ENCODE data around the gene DMRTC2.

The DMRTC2 gene

GRCh38 chr19:41883821-41884733, 39.2 kb downstream of the DMRTC2 start:
- TF ChIP-seq TAF1 (IDR thresholded peaks at IDR 0.05; ENCODE audit: borderline replicate concordance, low read depth, low read length) = peak; percentile 83
- peak; percentile 85 for TF ChIP-seq POLR2AphosphoS5 (IDR thresholded peaks at IDR 0.05; ENCODE audit: low read depth, low read length)
- peak; percentile 89 for TF ChIP-seq POLR2A (IDR thresholded peaks at IDR 0.05; ENCODE audit: low read depth, low read length)
- DNase-seq (ENCODE audit: insufficient read length) (peak; percentile 99), FAIRE-seq (peak; percentile 99)

- DNase-seq (ENCODE audit: insufficient read length) (no peak), FAIRE-seq (peak; percentile 87)
- TF ChIP-seq POLR2AphosphoS5 (IDR thresholded peaks at IDR 0.05; ENCODE audit: low read depth, low read length) (peak; percentile 62; the same call in 1 of the 2 replicates), POLR2A (IDR thresholded peaks at IDR 0.05; ENCODE audit: low read depth, low read length) (no peak; the same call in 1 of the 2 replicates), TAF1 (IDR thresholded peaks at IDR 0.05; ENCODE audit: borderline replicate concordance, low read depth, low read length) (peak; percentile 26; the same call in 1 of the 2 replicates)
Measured at GRCh38 chr19:41886761-41887710, 42.2 kb downstream of the DMRTC2 start.

- no peak for DNase-seq (ENCODE audit: insufficient read length)
- peak; percentile 71 for FAIRE-seq
- TF ChIP-seq TAF1 (IDR thresholded peaks at IDR 0.05; ENCODE audit: borderline replicate concordance, low read depth, low read length) = no peak
- TF ChIP-seq POLR2AphosphoS5 (IDR thresholded peaks at IDR 0.05; ENCODE audit: low read depth, low read length) = no peak
- TF ChIP-seq POLR2A (IDR thresholded peaks at IDR 0.05; ENCODE audit: low read depth, low read length) = no peak; the same call in 1 of the 2 replicates
Measured at GRCh38 chr19:41887711-41888382, 43.0 kb downstream of the DMRTC2 start.

GRCh38 chr19:41888926-41889325, 44.1 kb downstream of the DMRTC2 start:
- FAIRE-seq = no peak
- no peak for TF ChIP-seq POLR2A (IDR thresholded peaks at IDR 0.05; ENCODE audit: low read depth, low read length)
- no peak for TF ChIP-seq TAF1 (IDR thresholded peaks at IDR 0.05; ENCODE audit: borderline replicate concordance, low read depth, low read length)
- no peak for TF ChIP-seq POLR2AphosphoS5 (IDR thresholded peaks at IDR 0.05; ENCODE audit: low read depth, low read length)
- DNase-seq (ENCODE audit: insufficient read length) = no peak

GRCh38 chr19:41889896-41890295, 45.1 kb downstream of the DMRTC2 start:
- DNase-seq (ENCODE audit: insufficient read length) (no peak), FAIRE-seq (no peak)
- TF ChIP-seq POLR2AphosphoS5 (IDR thresholded peaks at IDR 0.05; ENCODE audit: low read depth, low read length) = no peak
- no peak for TF ChIP-seq TAF1 (IDR thresholded peaks at IDR 0.05; ENCODE audit: borderline replicate concordance, low read depth, low read length)
- TF ChIP-seq POLR2A (IDR thresholded peaks at IDR 0.05; ENCODE audit: low read depth, low read length) = no peak

- FAIRE-seq (no peak), DNase-seq (ENCODE audit: insufficient read length) (no peak)
- TF ChIP-seq POLR2A (IDR thresholded peaks at IDR 0.05; ENCODE audit: low read depth, low read length) (peak; percentile 29; the same call in 1 of the 2 replicates), TAF1 (IDR thresholded peaks at IDR 0.05; ENCODE audit: borderline replicate concordance, low read depth, low read length) (no peak), POLR2AphosphoS5 (IDR thresholded peaks at IDR 0.05; ENCODE audit: low read depth, low read length) (0 out of 2 replicates have a peak, but pooled peaks have one; percentile 35)
Measured at GRCh38 chr19:41890936-41891335, 46.1 kb downstream of the DMRTC2 start.

GRCh38 chr19:41892173-41892902, 47.5 kb downstream of the DMRTC2 start:
- no peak for TF ChIP-seq POLR2AphosphoS5 (IDR thresholded peaks at IDR 0.05; ENCODE audit: low read depth, low read length)
- TF ChIP-seq TAF1 (IDR thresholded peaks at IDR 0.05; ENCODE audit: borderline replicate concordance, low read depth, low read length) = no peak
- TF ChIP-seq POLR2A (IDR thresholded peaks at IDR 0.05; ENCODE audit: low read depth, low read length) = no peak
- FAIRE-seq (no peak), DNase-seq (ENCODE audit: insufficient read length) (no peak)

GRCh38 chr19:41893899-41894298, 49.1 kb downstream of the DMRTC2 start:
- FAIRE-seq (peak; percentile 21), DNase-seq (ENCODE audit: insufficient read length) (no peak)
- TF ChIP-seq POLR2A (IDR thresholded peaks at IDR 0.05; ENCODE audit: low read depth, low read length) = no peak
- TF ChIP-seq TAF1 (IDR thresholded peaks at IDR 0.05; ENCODE audit: borderline replicate concordance, low read depth, low read length) = no peak

- no peak for DNase-seq (ENCODE audit: insufficient read length)
- TF ChIP-seq POLR2AphosphoS5 (IDR thresholded peaks at IDR 0.05; ENCODE audit: low read depth, low read length) = no peak
- FAIRE-seq = no peak
Measured at GRCh38 chr19:41894350-41894749, 49.5 kb downstream of the DMRTC2 start.
